Mononuclear cell (primary cell): Measurements from ENCODE around the gene ANO9. TPM values are rescaled to one million over a fixed set of nuclear protein-coding genes. Genes with fewer than 3 reads are reported as not detected.

Experiments
- H3K27me3 ChIP-seq: 2 replicates; pipeline ENCODE4 v1.6.0; 2011; ENCODE audit warnings: low read length, control low read depth; ENCODE audit not compliant: insufficient read depth
- H3K4me1 ChIP-seq: 2 replicates; pipeline ENCODE4 v1.5.1; 2011; ENCODE audit warnings: mild to moderate bottlenecking, low read length, control low read depth; ENCODE audit not compliant: insufficient read depth
- H3K4me3 ChIP-seq: 2 replicates; pipeline ENCODE4 v1.5.1; 2011; ENCODE audit warnings: mild to moderate bottlenecking, low read length, moderate library complexity
- H3K9me3 ChIP-seq: 2 replicates; pipeline ENCODE4 v1.5.1; 2011; ENCODE audit warnings: low read depth, mild to moderate bottlenecking, control low read depth, low read length
- total RNA-seq: library from RNA; depleted of rRNA; stranded (reverse); fragments of >200 nt; gene quantifications from one replicate; pipeline ENCODE4 v1.2.3, GENCODE V29; 2012

Gene ANO9
- total RNA-seq, 1 donor = 19.9 TPM

DNA sequence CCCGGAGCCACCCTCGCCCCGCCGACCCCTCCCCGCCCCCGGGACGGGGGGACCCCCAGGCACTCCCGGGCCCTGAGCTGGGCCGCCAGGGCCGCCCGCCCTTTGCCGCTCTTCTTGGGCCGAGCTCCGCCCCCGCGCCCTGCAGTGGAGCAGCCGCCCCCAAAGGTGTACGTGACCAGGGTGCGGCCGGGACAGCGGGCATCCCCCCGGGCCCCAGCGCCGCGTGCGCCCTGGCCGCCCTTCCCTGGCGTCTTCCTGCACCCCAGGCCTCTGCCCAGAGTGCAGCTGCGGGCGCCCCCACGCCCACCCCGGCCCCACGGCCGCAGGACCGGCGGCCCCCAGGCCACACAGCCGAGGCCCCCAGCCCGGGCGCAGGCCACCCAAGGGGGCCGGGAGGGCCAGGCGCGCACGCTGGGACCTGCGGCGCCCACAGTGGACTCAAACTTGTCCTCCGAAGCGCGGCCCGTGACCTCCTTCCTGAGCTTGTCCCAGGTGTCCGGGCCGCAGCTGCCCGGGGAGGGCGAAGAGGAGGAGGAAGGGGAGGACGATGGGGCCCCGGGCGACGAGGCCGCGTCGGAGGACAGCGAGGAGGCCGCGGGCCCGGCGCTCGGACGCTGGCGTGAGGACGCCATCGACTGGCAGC is 65.2 kb downstream of the ANO9 start:
- H3K4me1 ChIP-seq = no peaks in the 10 kb centered on the region
- H3K4me3 ChIP-seq = no peak overlapping the region
- no peaks in the 10 kb centered on the region for H3K9me3 ChIP-seq
- no peaks in the 10 kb centered on the region for H3K27me3 ChIP-seq

- no peaks in the 10 kb centered on the region for H3K9me3 ChIP-seq
- H3K27me3 ChIP-seq = no peaks in the 10 kb centered on the region
These were observed 66.5 kb downstream of the ANO9 start for GRCh38 chr11:375065-376025.

DNA sequence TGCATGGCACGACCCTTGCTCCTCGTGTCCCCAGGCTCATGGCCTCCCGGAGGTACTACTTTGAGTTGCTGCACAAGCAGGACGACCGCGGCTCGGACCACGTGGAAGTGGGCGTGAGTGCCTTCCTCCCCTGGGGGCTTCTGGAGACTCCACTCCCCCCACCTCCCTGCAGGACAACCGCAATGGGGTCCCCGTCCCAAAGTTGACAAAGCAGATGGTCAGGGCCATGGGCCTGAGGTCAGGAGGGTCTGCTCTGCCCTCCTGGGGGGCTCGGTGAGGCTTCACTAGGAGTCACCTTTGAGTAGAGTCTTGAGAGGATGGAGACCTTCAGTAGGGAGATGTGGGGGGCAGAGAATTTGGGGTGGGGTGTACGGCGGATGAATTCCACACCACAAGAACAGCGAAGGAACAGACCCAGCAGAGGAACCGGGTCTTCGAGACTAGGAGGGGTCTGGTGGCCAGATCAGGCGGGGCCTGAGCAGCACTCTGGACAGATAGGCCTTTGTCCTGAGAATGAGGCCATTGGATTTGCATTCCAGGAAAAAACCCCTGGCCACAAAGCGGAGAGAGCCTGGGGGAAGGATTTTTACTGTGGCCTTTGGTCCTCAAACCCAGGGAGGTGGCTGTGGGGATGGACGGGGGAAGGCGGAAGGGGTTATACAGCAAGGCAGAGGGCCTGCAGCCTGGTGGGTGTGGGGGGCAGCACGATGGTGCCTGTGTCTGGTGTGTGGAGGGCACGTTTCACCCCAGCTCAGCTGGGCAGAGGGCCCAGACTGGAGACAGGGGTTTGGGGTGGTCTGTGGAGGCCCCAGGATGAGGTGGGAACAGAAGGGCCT is 67.9 kb downstream of the ANO9 start:
- no peaks in the 10 kb centered on the region for H3K27me3 ChIP-seq
- no peaks in the 10 kb centered on the region for H3K4me1 ChIP-seq
- no peak overlapping the region for H3K4me3 ChIP-seq
- no peaks in the 10 kb centered on the region for H3K9me3 ChIP-seq

More at GRCh38 chr11:375065-376025, 66.5 kb downstream of the ANO9 start:
- H3K4me3 ChIP-seq = no peak overlapping the region
- H3K4me1 ChIP-seq = no peaks in the 10 kb centered on the region

GRCh38 chr11:372809-373715 is 68.7 kb downstream of the ANO9 start:
- peaks cover 6% of the 10 kb centered on the region for H3K27me3 ChIP-seq
- H3K9me3 ChIP-seq = no peaks in the 10 kb centered on the region
- H3K4me3 ChIP-seq = no peak overlapping the region
- H3K4me1 ChIP-seq = peaks cover 6% of the 10 kb centered on the region

DNA sequence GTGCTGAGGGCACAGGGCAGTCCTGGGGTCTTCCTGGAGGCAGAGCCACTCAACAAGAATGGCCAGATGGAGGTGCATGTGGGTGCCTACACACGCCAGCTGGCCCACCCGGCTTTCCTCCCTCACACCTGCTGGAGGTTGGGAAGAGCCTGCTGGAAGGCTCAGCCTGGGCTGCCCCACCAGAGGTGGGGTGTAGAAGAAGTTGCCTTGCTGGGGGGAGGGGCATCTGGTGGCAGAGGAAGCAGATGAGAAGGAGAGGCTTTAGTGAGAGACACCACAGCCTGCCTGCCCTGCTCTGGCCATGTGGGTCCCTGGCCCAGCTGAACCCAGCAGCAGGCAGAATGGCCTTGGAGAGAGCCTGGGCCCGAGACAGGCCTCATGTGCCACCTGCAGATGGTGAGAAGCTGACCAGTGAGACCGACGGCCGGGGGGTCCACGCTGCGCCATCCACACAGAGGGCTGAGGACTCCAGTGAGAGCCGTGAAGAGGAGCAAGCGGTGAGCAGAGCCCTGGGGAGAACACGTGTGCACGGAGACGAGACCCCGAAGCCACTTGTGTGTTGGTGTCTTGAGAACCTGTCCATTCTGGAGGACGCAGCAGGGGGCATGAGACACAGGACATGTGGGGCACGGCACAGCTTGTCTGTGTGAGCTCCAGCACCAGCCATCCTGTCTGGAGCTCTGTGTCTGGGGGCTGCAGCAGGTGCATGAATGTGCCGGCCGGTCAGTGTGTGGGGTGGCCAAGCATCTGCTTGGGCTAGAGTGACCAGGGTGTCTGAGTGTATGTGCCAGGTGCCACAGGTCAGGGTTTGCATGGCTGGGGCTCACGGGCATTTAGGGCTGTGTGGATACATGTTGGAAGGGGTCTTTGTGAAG is 69.9 kb downstream of the ANO9 start:
- H3K27me3 ChIP-seq = peaks cover 15% of the 10 kb centered on the region
- no peak overlapping the region for H3K4me3 ChIP-seq
- no peaks in the 10 kb centered on the region for H3K9me3 ChIP-seq
- peaks cover 6% of the 10 kb centered on the region for H3K4me1 ChIP-seq

- Histone ChIP-seq H3K9me3 (no peaks in the 10 kb centered on the region), H3K27me3 (peaks cover 15% of the 10 kb centered on the region), H3K4me3 (no peak overlapping the region), H3K4me1 (peaks cover 6% of the 10 kb centered on the region)
These were observed 70.8 kb downstream of the ANO9 start for GRCh38 chr11:371051-371450.

GRCh38 chr11:370070-370941 is 71.5 kb downstream of the ANO9 start:
- Histone ChIP-seq H3K4me1 (peaks cover 6% of the 10 kb centered on the region), H3K9me3 (no peaks in the 10 kb centered on the region), H3K4me3 (no peak overlapping the region), H3K27me3 (peaks cover 15% of the 10 kb centered on the region)

GRCh38 chr11:369336-370018 is 72.3 kb downstream of the ANO9 start, which contains the start of gene B4GALNT4:
B4GALNT4 (plus strand) TSS chr11:369499; CDS start chr11:369804, 305 bp downstream.
- Histone ChIP-seq H3K27me3 (peaks cover 15% of the 10 kb centered on the region), H3K9me3 (no peaks in the 10 kb centered on the region), H3K4me3 (no peak within 1 kb of the TSS), H3K4me1 (peaks cover 8% of the 10 kb centered on the region)

DNA sequence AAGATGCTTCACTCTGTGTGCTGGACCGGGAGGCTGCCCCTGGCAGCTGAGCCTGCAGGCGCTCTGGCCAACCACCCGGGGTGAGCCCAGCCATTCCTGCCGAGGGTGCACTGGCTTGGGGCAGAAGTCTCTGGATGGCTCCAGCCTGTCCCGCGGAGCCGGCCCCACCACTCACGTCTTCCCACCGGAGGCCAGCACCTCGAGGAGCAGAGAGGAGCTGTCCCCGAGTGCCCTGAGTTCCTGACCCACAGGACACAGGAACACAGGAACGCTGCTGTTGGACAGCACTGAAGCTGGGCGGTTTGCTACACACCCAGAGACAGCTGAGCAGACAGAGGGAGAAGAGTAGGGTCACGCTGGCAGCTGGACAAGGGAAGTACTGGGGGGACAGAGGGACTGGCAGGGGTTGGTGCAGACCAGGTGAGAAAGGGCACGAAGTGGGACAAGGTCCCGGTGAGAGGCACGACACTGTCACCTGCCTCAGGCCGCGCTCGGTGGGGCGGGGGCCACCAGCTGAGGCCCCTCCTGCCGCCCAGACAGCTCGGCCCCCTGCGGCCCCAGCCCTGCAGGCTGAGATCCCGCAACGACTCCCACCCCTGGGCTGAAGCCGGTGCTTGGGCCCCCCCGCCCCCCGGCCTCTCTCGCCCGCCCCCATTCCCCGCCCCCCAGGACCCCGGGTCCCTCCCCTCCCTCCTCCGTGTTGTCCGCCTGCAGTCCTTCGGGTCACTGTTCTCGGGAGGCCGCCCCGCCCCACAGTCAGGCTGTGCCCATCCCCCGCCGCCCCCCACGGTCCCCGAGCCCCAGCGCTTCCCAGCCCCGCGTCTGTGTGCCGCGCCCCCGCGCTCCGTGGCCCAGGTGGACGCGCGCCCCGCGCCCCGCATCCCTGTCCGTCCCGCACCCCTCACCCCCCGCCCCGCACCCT is 73.1 kb downstream of the ANO9 start:
- H3K4me1 ChIP-seq = peaks cover 12% of the 10 kb centered on the region
- peaks cover 15% of the 10 kb centered on the region for H3K27me3 ChIP-seq
- no peak overlapping the region for H3K4me3 ChIP-seq
- H3K9me3 ChIP-seq = no peaks in the 10 kb centered on the region

DNA sequence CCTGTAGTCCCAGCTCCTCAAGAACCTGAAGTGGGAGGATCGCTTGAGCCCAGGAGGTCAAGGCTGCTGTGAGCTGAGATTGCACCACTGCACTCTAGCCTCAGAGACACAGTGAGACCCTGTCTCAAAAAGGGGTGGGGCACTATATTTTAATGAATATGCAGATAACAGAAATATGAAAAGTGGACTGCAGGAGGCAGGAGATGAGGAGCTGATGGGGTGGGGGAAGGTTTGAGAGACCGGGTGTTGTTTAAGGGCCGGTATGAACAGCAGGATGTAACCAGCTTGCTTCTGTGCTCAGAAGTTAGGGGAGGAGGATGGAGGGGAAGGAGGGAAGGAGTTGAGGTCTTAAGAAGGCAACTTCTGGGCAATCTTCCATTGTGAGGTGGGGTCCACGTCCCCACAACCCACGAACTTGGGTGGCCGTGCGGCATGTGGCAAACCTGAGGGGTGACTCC is 73.8 kb downstream of the ANO9 start:
- Histone ChIP-seq H3K4me1 (peaks cover 12% of the 10 kb centered on the region), H3K27me3 (peaks cover 15% of the 10 kb centered on the region), H3K9me3 (no peaks in the 10 kb centered on the region)

More for the DNA sequence above, 73.8 kb downstream of the ANO9 start:
- no peak overlapping the region for H3K4me3 ChIP-seq
